Effector CD4-positive, alpha-beta T cell (primary cell): Measurements from ENCODE around the gene TBL1Y.
"Not testable (repeated sequence)": the region's sequence is repeated elsewhere in the genome, so short reads cannot be mapped to it uniquely, and the experiment has no call there.

Experiments used
- DNase-seq: peaks from one replicate; pipeline ENCODE4 v3.0.0-alpha.2; 2020

TBL1Y gene

DNA sequence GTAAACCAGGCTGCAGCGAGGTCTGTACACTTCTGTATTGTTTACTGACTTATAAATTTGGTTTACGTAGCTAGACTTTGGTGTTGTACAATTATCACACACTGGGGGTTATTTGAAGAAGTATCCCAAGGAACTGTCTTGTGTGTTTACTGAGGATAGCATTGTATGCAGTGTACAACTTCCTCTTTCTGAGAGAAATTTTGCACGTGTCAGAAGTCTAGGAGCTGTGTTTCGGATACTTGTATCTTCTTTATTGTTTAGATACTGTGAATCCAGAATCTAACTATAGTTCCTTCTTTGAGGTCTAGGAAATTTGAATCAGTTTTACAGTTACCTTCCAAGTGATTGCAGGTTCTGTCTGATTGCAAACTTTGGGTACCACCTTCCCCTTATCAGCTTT lies 64.5 kb downstream of the TBL1Y start:
- no peak for DNase-seq

GRCh38 chrY:6977783-6978182 lies 67.3 kb downstream of the TBL1Y start:
- no peak for DNase-seq

DNA sequence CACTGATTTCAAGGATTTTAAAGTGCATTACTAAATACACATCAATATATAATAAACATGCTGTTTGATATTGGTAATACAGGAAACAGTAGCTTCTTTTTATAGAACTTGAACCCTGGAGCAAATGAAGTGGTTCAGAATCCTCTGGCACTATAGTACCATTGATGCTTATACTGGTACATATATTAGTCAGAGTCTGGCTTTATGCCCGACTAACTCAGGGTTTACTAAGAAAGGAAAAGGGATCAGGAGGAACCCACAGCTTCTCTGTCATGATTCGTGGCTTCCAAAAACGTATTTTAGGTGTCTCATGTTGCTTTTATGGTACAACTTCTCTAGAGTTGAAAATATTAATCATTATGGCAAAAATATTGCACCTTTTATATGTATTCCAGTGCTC lies 72.7 kb downstream of the TBL1Y start:
- DNase-seq = no peak

DNA sequence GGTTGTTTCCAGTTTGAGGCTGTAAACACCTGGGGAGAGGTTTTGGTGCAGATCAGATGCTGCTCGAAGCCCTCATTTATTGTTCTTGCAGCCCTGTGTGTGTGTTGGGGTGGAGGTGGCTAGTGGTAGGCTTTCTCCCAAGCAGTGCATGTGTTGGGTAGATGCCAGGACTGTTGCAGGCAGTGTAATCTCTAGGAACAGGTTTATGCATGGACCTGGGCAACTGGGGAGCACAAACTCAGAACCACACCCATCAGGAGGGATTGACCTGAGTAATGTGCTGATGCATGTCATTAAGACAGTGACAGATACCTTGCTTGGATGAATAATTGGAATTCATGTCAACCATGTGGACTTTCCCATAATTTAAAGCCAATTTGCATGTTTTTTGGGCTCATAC lies 77.3 kb downstream of the TBL1Y start:
- no peak for DNase-seq

DNA sequence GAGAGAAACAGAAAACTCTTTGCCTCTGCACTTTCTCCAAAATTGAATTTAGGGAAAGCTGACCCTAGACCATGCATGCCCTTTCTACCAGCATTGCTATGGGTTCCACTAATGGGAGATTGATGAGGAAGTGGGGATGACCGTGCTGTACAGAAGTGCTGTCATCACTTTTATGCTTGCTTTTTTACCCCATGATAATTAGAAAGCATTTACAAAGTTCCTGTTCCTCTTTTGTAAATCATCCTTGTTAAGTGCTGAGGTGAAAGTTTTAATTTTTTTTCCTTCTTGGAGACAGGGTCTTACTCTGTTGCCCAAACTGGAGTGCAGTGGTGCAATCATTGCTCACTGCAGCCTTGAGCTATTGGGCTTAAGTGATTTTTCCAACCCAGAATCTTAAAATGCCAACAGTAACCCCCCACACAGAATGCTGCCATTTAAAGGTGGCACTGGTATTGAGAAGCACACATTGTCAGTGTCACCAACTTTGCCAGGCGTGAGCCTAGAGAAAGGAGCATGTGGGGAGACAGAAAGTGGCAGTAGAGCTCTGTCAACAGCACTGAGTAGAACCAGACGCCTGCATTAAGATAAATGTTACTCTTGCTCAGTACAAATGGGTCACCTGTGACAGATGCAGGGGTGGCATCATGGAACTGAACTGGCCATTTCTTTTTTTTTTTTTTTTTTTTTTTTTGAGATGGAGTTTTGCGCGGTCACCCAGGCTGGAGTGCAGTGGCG lies 79.6 kb downstream of the TBL1Y start:
- no peak for DNase-seq

GRCh38 chrY:6992041-6992440 lies 81.5 kb downstream of the TBL1Y start:
- no peak for DNase-seq

DNA sequence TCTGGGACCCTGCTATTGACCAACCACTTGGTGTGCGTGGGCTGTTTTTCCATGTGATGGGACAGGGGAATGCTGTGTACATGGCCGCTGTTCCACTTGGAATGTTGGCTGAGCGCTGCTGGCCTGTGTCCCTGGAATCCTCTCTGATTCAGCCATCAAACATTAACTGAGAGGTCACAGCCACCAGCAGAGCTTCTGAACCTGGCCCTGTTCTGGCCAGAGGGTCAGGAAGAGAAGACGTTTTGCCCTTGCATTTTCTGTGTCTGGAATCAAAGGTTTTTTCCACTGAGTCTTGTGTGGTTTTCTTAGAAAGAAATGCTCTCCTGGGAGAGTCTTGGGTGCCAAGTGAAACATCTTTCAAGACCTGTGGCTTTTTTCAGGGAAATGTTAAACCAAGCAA lies 85.5 kb downstream of the TBL1Y start:
- no peak for DNase-seq

- DNase-seq = no peak
Observed at GRCh38 chrY:6997503-6998066, 87.1 kb downstream of the TBL1Y start.

DNA sequence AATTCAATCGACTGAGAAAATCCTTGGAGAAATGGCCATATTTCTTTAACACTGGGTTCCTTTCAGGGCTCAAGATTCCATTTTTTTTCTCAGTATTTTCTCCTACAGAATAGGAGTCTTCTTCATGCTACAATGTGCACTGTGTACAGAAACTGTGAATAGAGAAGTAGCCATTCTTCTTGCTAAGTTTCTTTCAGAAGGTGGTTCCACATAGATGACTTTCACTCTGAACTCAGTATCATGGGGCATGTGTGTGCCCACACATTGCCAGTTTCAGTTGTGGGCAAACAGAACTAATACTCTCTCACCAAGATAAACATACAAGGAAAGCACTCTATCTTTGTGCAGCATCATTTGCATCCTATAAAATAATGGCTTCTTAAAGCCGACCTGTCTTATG lies 89.4 kb downstream of the TBL1Y start:
- DNase-seq = no peak

GRCh38 chrY:7002581-7002980 lies 92.1 kb downstream of the TBL1Y start:
- DNase-seq = no peak

DNA sequence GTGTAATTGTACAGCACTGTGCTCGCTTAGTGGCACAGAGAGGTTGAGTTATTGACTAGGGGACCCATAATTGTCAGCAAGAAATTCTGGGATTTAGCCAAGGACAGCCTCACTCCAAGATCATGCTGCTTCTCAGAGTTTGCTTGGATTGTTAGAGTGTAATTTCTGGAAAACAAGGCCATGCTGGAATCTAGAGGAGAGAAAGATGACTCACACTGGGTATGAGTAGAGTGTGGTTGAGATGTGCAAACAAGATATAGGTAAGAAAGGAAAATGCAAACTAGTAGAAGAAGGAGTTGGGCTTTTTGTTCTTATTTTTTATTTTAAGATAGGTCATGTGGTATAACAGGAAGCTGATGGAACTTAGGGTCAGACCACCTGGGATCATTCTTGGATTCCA lies 97.4 kb downstream of the TBL1Y start:
- no peak for DNase-seq

- DNase-seq = no peak
Observed at GRCh38 chrY:7008578-7009355, 98.3 kb downstream of the TBL1Y start.

- no peak for DNase-seq
Observed at GRCh38 chrY:7013051-7013450, 102.6 kb downstream of the TBL1Y start.

- no peak for DNase-seq
Observed at GRCh38 chrY:7016521-7016920, 106.0 kb downstream of the TBL1Y start.

DNA sequence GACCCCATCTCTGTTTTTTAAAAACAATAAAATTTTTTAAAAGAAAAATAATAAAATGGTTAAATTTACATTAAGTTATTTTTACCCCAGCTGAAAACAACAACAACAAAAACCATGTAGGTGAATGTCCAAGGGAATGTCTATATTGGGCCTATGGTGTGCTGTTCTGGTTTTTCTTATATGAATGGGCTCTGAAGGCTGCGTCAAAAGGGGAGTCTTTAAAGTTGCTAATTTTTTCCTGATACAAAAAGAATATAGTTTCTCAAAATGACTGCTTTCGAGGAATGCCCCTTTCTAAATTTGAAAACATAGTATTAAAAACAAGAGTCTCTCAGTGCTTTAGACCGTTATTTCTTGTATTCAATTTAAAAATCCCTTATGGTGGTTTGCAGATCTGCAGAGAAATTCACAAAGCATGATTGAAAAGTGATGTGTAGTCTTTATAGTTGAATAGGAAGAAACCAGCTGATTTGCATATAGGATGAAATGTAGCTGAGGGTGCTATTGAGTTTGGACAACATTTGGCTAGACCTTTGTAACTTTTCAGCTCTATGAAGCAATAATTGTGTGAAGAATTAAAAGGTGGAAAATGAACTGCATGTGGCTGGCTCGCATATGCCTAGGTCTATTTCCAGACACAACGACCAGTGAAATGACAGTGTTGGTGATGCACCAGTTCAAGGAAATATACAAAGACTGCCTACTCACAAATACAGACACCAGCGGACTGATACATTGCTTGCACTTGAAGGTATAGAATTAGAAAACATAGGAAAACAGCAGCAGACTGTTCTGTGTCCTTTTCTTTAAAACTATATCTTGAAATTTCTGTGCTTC lies 107.0 kb downstream of the TBL1Y start:
- DNase-seq = no peak

DNA sequence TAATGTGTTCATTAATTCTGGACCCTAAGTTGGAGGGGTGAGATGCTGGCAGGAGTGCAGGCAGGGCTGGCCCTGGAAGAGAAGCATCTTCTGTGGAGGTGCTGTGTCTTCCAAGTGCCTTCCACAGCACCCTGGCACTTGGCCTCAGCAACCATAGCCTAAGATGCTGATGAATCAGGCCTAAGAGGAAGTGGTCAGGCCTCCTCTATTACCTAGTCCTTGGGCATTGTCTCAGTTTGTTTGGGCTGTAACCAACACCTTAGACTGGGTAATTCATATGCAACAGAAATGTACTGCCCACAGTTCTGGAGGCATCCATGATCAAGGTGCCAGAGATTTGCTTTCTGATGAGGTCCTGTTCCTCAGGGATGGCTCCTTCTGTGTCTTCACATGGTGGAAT lies 128.5 kb downstream of the TBL1Y start:
- DNase-seq = no peak

- DNase-seq = no peak
Observed at GRCh38 chrY:7040662-7041061, 130.2 kb downstream of the TBL1Y start.

- no peak for DNase-seq
Observed at GRCh38 chrY:7041983-7042382, 131.5 kb downstream of the TBL1Y start.

- DNase-seq = not testable (repeated sequence)
Observed at GRCh38 chrY:7052461-7052860, 142.0 kb downstream of the TBL1Y start.

DNA sequence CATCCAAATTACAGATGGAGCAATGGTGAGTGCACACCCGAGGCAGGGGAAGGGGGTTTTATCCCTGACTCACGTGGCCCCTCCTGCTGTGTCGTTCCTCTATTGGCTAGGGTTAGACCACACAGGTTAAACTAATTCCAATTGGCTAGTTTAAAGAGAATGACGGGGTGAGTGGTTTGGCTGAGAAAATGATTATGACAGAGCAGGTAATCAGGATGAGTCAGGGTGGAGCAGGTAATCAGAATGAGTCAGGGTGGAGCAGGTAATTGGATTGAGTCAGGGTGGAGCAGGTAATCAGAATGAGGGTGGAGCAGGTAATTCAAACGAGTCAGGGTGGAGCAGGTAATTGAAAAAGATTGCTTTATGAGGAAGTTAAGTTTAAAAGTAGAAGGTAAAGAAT lies 146.4 kb downstream of the TBL1Y start:
- DNase-seq = no peak

DNA sequence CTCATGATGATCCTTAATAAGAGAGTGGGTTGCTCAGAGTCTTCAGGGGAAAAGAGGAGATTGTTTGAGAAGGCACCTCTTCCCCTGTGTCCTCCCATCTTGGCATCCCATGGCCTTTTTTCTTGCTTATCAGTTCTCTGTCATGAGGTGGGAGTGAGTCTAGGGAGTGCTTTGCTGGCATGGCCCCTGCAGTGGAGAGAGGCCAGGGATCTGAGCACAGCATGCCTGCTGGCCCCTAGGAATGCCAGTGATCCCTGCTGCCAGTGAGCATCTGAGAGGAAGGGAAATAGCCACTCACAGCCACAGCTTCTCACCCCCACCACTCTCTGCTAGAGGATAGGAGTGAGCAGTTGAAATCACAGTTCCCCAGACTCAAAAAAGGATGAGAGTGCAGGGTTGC lies 168.2 kb downstream of the TBL1Y start:
- no peak for DNase-seq

DNA sequence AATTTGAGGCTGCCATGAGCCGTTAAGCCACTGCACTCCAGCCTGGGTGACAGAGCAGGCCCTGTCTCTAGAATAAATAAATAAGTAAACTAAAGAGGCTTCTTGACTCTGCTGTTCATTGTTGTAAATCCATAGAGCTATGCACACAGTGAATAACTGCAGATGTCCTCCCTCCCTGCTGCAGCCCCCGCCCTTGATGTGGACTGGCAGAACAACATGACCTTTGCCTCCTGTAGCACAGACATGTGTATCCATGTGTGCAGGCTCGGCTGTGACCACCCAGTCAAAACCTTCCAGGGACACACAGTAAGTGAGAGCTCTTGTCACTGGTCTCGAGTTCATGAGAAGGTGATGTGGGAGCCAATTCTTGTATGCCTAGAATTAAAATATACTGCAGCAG lies 170.1 kb downstream of the TBL1Y start:
- DNase-seq = not testable (repeated sequence)

DNA sequence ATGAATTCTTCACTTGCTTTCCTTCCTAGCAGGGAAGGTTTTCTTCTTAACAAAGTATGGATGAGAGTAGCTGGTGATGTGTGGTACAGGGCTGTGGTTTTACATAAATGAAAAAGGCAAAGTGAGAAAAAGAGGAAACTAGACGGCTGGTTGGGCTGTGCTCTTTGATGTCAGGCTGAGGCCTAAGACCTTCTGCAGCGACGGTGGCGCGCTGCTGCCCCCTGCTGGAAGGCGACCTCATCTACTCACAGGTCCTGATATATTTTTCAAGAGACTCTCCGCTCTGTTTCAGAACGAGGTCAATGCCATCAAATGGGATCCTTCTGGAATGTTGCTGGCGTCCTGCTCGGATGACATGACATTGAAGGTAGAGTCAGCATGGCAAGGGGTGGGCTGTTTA lies 175.1 kb downstream of the TBL1Y start:
- no peak for DNase-seq
